C4-2B (cell line): ENCODE results near the gene CERCAM.
"Not testable (repeated sequence)": the region's sequence is repeated elsewhere in the genome, so short reads cannot be mapped to it uniquely, and the experiment has no call there.

Experiments
- H3K27ac ChIP-seq: fragments of 450-650 bp; 2 replicates; pipeline ENCODE4 v1.5.1; 2017
- ZFX ChIP-seq: fragments of 450-650 bp; IDR thresholded peaks from 2 replicates; pipeline ENCODE4 v1.6.1; 2017
- TF ChIP-seq, protein P1 (sequence below): fragments of 450-650 bp; conservative IDR thresholded peaks from 2 replicates; pipeline ENCODE4 v1.5.1; 2017; ENCODE audit warnings: mild to moderate bottlenecking

Gene CERCAM

DNA sequence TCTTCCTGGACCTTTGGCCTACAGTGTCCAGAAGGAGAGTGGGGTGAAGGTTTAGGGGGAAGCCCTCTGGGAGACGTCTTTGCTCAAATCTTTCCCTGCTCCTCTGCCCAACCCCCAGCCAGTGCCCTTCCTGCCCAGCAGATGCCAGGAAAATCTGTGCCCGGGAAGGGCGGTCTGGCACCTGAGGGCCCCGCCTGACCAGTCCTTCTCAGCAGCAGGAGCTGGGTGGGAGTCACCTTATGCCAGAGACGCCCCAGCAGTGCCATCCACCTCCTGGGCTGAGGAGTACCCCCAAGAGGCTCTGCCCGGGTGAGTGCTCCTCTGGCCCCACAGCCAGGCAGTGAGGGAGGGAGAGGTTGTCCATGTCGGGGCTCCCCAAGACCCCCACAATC lies 14.9 kb upstream of the CERCAM start:
- H3K27ac ChIP-seq: no peak overlapping the region
- TF ChIP-seq ZFX: no peak

GRCh38 chr9:128406848-128407391 lies 13.7 kb upstream of the CERCAM start:
- H3K27ac ChIP-seq: no peak overlapping the region
- TF ChIP-seq, protein P1, sequence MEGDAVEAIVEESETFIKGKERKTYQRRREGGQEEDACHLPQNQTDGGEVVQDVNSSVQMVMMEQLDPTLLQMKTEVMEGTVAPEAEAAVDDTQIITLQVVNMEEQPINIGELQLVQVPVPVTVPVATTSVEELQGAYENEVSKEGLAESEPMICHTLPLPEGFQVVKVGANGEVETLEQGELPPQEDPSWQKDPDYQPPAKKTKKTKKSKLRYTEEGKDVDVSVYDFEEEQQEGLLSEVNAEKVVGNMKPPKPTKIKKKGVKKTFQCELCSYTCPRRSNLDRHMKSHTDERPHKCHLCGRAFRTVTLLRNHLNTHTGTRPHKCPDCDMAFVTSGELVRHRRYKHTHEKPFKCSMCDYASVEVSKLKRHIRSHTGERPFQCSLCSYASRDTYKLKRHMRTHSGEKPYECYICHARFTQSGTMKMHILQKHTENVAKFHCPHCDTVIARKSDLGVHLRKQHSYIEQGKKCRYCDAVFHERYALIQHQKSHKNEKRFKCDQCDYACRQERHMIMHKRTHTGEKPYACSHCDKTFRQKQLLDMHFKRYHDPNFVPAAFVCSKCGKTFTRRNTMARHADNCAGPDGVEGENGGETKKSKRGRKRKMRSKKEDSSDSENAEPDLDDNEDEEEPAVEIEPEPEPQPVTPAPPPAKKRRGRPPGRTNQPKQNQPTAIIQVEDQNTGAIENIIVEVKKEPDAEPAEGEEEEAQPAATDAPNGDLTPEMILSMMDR: no peak
- no peak for TF ChIP-seq ZFX

GRCh38 chr9:128408963-128409431 lies 11.7 kb upstream of the CERCAM start:
- H3K27ac ChIP-seq: no peak overlapping the region
- TF ChIP-seq ZFX: no peak
- TF ChIP-seq, protein P1: no peak

GRCh38 chr9:128409450-128409849 lies 11.2 kb upstream of the CERCAM start:
- H3K27ac ChIP-seq: no peak overlapping the region
- TF ChIP-seq ZFX: no peak
- TF ChIP-seq, protein P1: no peak

- no peak overlapping the region for H3K27ac ChIP-seq
- no peak for TF ChIP-seq ZFX
- TF ChIP-seq, protein P1: no peak; the same call in 1 of the 2 replicates
Measured at GRCh38 chr9:128409978-128410377, 10.7 kb upstream of the CERCAM start.

- H3K27ac ChIP-seq: no peak overlapping the region
- TF ChIP-seq ZFX: no peak
- TF ChIP-seq, protein P1: no peak
Measured at GRCh38 chr9:128411364-128412119, 9.1 kb upstream of the CERCAM start.

GRCh38 chr9:128412120-128412790 lies 8.4 kb upstream of the CERCAM start:
- TF ChIP-seq, protein P1: peak; percentile 36
- no peak for TF ChIP-seq ZFX

GRCh38 chr9:128413728-128414127 lies 6.9 kb upstream of the CERCAM start:
- H3K27ac ChIP-seq: not testable (repeated sequence)

More at GRCh38 chr9:128412120-128412790, 8.4 kb upstream of the CERCAM start:
- no peak overlapping the region for H3K27ac ChIP-seq
